ENCODE data around the gene PLCB4. TPM values are rescaled to one million over a fixed set of nuclear protein-coding genes. Genes with fewer than 3 reads are reported as not detected.

Gene PLCB4
- polyA plus RNA-seq, 1 experiment, result 8.8 TPM

DNA sequence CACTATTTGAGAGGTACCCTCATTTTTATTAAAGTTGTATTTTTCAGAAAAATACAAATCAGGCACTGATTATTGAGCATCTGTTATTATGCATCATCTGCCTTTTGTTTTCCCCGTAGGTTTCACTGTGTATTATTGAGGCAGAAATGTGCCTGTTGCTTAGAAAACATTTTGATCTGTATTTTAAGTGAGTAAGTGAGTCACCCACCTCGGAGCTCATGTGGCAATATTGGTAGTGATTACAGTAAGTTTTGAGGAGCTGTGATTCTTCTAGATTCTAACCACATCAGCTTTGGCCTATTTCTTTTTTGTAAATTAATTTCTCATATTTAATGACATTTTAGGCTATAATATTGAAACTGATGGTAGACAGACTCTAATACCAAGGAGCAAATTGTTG lies 385.9 kb downstream of the PLCB4 start:
- DNase-seq (ENCODE audit: low read depth), result no peak
- Histone ChIP-seq H3K36me3 (ENCODE audit: control insufficient read depth, insufficient read depth, low read length) (0 out of 2 replicates have a peak, but pooled peaks cover 1% of the 10 kb centered on the region), H3K27me3 (ENCODE audit: control insufficient read depth, insufficient read depth, low read length) (no peaks in the 10 kb centered on the region), H3K4me3 (ENCODE audit: low read depth, low read length) (no peak overlapping the region)
- TF ChIP-seq, protein P1, sequence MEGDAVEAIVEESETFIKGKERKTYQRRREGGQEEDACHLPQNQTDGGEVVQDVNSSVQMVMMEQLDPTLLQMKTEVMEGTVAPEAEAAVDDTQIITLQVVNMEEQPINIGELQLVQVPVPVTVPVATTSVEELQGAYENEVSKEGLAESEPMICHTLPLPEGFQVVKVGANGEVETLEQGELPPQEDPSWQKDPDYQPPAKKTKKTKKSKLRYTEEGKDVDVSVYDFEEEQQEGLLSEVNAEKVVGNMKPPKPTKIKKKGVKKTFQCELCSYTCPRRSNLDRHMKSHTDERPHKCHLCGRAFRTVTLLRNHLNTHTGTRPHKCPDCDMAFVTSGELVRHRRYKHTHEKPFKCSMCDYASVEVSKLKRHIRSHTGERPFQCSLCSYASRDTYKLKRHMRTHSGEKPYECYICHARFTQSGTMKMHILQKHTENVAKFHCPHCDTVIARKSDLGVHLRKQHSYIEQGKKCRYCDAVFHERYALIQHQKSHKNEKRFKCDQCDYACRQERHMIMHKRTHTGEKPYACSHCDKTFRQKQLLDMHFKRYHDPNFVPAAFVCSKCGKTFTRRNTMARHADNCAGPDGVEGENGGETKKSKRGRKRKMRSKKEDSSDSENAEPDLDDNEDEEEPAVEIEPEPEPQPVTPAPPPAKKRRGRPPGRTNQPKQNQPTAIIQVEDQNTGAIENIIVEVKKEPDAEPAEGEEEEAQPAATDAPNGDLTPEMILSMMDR (IDR thresholded peaks at IDR 0.05; ENCODE audit: insufficient read depth, low read depth, low read length), result no peak
- ChIA-PET POLR2A (no interaction called here), CTCF (no interaction called here)

DNA sequence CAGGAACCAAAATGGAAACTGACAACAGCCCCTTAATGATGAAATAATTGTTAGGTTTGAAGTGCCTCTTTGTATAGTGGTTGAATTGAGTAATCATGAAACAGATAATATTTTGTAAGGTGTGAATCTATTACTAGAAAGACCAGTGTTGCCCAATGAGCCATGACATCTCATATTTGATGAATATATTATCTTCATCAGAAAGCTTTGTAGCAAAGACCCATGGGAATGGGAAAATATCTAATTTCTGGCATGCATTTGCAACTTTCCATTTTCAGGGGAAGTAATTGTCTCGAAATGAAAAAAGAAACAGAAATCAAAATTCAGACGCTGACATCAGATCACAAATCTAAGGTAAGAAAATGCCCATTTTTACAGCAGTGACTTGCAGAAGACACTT lies 388.2 kb downstream of the PLCB4 start:
- ChIA-PET POLR2A (no interaction called here), CTCF (interaction anchor here (1.0 to 2.5 kb wide), 4 partner anchors 9 to 145 kb away, joined by 3 to 10 read pairs (median 4); no protein-coding TSS in a partner anchor)
- TF ChIP-seq, protein P1 (IDR thresholded peaks at IDR 0.05; ENCODE audit: insufficient read depth, low read depth, low read length), result no peak
- Histone ChIP-seq H3K36me3 (ENCODE audit: control insufficient read depth, insufficient read depth, low read length) (0 out of 2 replicates have a peak, but pooled peaks cover 1% of the 10 kb centered on the region), H3K27me3 (ENCODE audit: control insufficient read depth, insufficient read depth, low read length) (no peaks in the 10 kb centered on the region), H3K4me3 (ENCODE audit: low read depth, low read length) (no peak overlapping the region)
- DNase-seq (ENCODE audit: low read depth), result no peak

DNA sequence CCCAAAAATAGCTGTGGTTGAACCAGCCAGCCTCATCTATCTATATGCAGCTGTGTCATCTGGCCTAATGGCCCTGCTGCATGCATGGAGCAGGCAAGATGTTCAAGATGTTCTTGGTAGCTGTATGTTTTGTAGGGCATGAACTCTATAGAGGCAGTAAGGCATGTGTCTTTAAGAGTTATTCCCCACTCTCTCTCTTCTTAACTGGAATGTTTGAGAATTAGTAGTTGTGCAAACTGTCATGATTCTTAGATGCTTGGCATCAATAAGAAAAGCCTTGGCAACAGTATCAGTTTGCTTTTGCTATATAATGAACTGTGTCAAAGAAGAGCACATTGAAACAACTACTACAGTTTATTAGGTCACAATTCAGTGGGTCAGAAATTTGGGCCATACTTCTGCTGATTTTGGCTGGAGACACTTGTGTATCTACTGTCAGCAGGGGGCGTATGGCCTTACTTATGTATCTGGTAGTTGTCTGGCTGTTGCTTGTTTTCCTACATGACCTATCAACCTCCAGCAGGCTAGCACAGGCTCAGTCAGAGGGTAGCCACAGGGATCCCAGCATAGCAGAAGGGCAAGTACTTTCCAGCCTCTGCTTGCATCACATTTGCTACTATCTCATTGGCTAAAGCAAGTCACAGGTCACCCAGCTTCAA lies 389.4 kb downstream of the PLCB4 start:
- Histone ChIP-seq H3K36me3 (ENCODE audit: control insufficient read depth, insufficient read depth, low read length) (0 out of 2 replicates have a peak, but pooled peaks cover 1% of the 10 kb centered on the region), H3K27me3 (ENCODE audit: control insufficient read depth, insufficient read depth, low read length) (no peaks in the 10 kb centered on the region), H3K4me3 (ENCODE audit: low read depth, low read length) (no peak overlapping the region)
- TF ChIP-seq, protein P1 (IDR thresholded peaks at IDR 0.05; ENCODE audit: insufficient read depth, low read depth, low read length), result peak; percentile 25; the same call in 1 of the 2 replicates
- ChIA-PET CTCF (interaction anchor here (1.1 to 2.5 kb wide), 6 partner anchors 9 to 152 kb away, joined by 3 to 10 read pairs (median 4); no protein-coding TSS in a partner anchor), POLR2A (no interaction called here)
- no peak for DNase-seq (ENCODE audit: low read depth)

GRCh38 chr20:9460518-9460917 lies 391.6 kb downstream of the PLCB4 start:
- POLR2A ChIA-PET, result no interaction called here
- Histone ChIP-seq H3K27me3 (ENCODE audit: control insufficient read depth, insufficient read depth, low read length) (no peaks in the 10 kb centered on the region), H3K36me3 (ENCODE audit: control insufficient read depth, insufficient read depth, low read length) (0 out of 2 replicates have a peak, but pooled peaks cover 1% of the 10 kb centered on the region), H3K4me3 (ENCODE audit: low read depth, low read length) (no peak overlapping the region)
- no peak for DNase-seq (ENCODE audit: low read depth)
- CTCF ChIA-PET, result interaction anchor here (0.6 to 2.1 kb wide), 7 partner anchors 16 to 452 kb away, joined by 3 to 7 read pairs (median 3); no protein-coding TSS in a partner anchor
- TF ChIP-seq, protein P1 (IDR thresholded peaks at IDR 0.05; ENCODE audit: insufficient read depth, low read depth, low read length), result no peak

DNA sequence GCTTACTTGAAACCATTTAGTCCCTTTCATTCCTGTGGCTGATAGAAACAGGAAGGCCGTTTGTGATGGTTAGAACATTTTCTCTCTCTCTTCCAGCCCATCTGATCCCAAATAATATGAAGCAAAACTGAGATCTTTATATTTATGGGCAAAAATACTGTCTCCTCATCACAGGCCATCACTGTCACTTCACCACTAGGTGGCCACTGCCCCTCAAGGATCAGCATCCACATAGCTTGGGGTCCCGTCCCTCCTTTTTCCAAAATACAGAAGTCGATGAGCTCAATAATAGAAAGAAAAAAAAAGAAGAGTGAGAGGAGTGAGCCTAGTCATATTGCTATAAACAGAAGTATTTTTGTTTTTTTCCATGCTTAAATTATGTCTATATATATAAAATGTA lies 399.1 kb downstream of the PLCB4 start:
- ChIA-PET POLR2A (no interaction called here), CTCF (interaction anchor here (1.5 to 1.7 kb wide), 2 partner anchors 19 to 29 kb away, joined by 3 to 5 read pairs; no protein-coding TSS in a partner anchor)
- no peaks in the 10 kb centered on the region for H3K27me3 ChIP-seq (ENCODE audit: control insufficient read depth, insufficient read depth, low read length)
- TF ChIP-seq, protein P1 (IDR thresholded peaks at IDR 0.05; ENCODE audit: insufficient read depth, low read depth, low read length), result peak; percentile 45
- no peaks in the 10 kb centered on the region for H3K36me3 ChIP-seq (ENCODE audit: control insufficient read depth, insufficient read depth, low read length)
- DNase-seq (ENCODE audit: low read depth), result no peak
- H3K4me3 ChIP-seq (ENCODE audit: low read depth, low read length), result no peak overlapping the region

All from BJ (cell line).